Liver (tissue), 3 donors: ENCODE data around the gene PHGDH.

Source experiments
- CTCF ChIP-seq: fragments of 150-350 bp; IDR thresholded peaks from 2 replicates; pipeline ENCODE4 v1.5.1; 2017; ENCODE audit warnings: improper control_type of control experiment, low read depth, low read length; ENCODE audit not compliant: missing input control
- FOXA1 ChIP-seq: IDR thresholded peaks from 2 replicates; pipeline ENCODE4 v1.6.1; 2016; ENCODE audit warnings: antibody characterized with exemption
- HNF4A ChIP-seq, 2 donors: conservative IDR thresholded peaks; 2 replicates each; pipeline ENCODE4 v1.6.1; 2016; ENCODE audit warnings: antibody characterized with exemption in 2 of 2, mild to moderate bottlenecking in 2 of 2
- JUND ChIP-seq, 2 donors: IDR thresholded peaks; 2 replicates each; pipeline ENCODE4 v1.6.1; 2016; ENCODE audit warnings: antibody characterized with exemption in 2 of 2
- RAD21 ChIP-seq, 2 donors: IDR thresholded peaks; 2 replicates each; pipeline ENCODE4 v1.6.1; 2016; ENCODE audit warnings: antibody characterized with exemption in 2 of 2, mild to moderate bottlenecking in 2 of 2
- REST ChIP-seq: IDR thresholded peaks from 2 replicates; pipeline ENCODE4 v1.6.1; 2016; ENCODE audit warnings: antibody characterized with exemption, mild to moderate bottlenecking
- RXRA ChIP-seq, 2 donors: IDR thresholded peaks; 2 replicates each; pipeline ENCODE4 v1.6.1; 2017 to 2018; ENCODE audit warnings: antibody characterized with exemption in 2 of 2, mild to moderate bottlenecking in 1 of 2
- SP1 ChIP-seq: IDR thresholded peaks from 2 replicates; pipeline ENCODE4 v1.6.1; 2018; ENCODE audit warnings: antibody characterized with exemption, mild to moderate bottlenecking
- TAF1 ChIP-seq: conservative IDR thresholded peaks from 2 replicates; pipeline ENCODE4 v1.6.1; 2016; ENCODE audit warnings: antibody characterized with exemption, mild to moderate bottlenecking
- YY1 ChIP-seq: IDR thresholded peaks from 2 replicates; pipeline ENCODE4 v1.6.1; 2016; ENCODE audit warnings: antibody characterized with exemption, mild to moderate bottlenecking
- ZBTB33 ChIP-seq: IDR thresholded peaks from 2 replicates; pipeline ENCODE4 v1.6.1; 2016; ENCODE audit warnings: antibody characterized with exemption
- donor health status: healthy.
- donor health status: healthy.

- no peak for TF ChIP-seq RAD21 (IDR thresholded peaks at IDR 0.05)
- TF ChIP-seq CTCF = no peak
- TF ChIP-seq YY1 = no peak
- no peak for TF ChIP-seq FOXA1
- no peak for TF ChIP-seq ZBTB33
- TF ChIP-seq JUND (IDR thresholded peaks at IDR 0.05) = no peak
- TF ChIP-seq REST = no peak
- TF ChIP-seq RXRA (IDR thresholded peaks at IDR 0.05) = no peak
- TF ChIP-seq TAF1 = no peak
- TF ChIP-seq SP1 = no peak
- TF ChIP-seq HNF4A (conservative IDR thresholded peaks at IDR 0.05) = no peak
Observed at GRCh38 chr1:119778359-119778758, 66.6 kb downstream of the PHGDH start.
